Fibroblast of lung (primary cell): ENCODE results near the gene GPR42. TPM values are rescaled to one million over a fixed set of nuclear protein-coding genes. Genes with fewer than 3 reads are reported as not detected.

Source experiments
- DNase-seq, 2 donors: peaks; one replicate each; pipeline versions ENCODE4 v3.0.0 to v3.0.0-alpha.2; 2010; ENCODE audit warnings: low read depth in 2 of 2
- H2AFZ ChIP-seq: 2 replicates; pipeline ENCODE4 v1.5.1; 2012; ENCODE audit warnings: low read length, control low read depth, inconsistent platforms
- H3K27ac ChIP-seq: 2 replicates; pipeline ENCODE4 v1.5.1; 2011; ENCODE audit warnings: low read length, control low read depth; ENCODE audit not compliant: insufficient read depth
- H3K27me3 ChIP-seq: 2 replicates; pipeline ENCODE4 v1.5.1; 2011; ENCODE audit warnings: mild to moderate bottlenecking, low read length; ENCODE audit not compliant: control insufficient read depth, insufficient read depth
- H3K36me3 ChIP-seq: 2 replicates; pipeline ENCODE4 v1.5.1; 2011; ENCODE audit warnings: low read length; ENCODE audit not compliant: control insufficient read depth, insufficient read depth
- H3K4me1 ChIP-seq: 2 replicates; pipeline ENCODE4 v1.5.1; 2011; ENCODE audit warnings: low read length; ENCODE audit not compliant: control insufficient read depth, insufficient read depth; ENCODE audit errors: extremely low read depth
- H3K4me2 ChIP-seq: 2 replicates; pipeline ENCODE4 v1.5.1; 2011; ENCODE audit warnings: low read length, control low read depth; ENCODE audit not compliant: insufficient read depth; ENCODE audit errors: extremely low read depth
- H3K4me3 ChIP-seq, 4 experiments: fragments of 200-600 bp in 1 of 4; sonication (generic) in 1 of 4; replicated peaks in 1 of 4; 2 replicates each; pipeline ENCODE4 v1.5.1; 2011 to 2016; ENCODE audit warnings: low read length in 4 of 4, low read depth in 3 of 4, mild to moderate bottlenecking in 3 of 4, control low read depth in 2 of 4, inconsistent platforms in 1 of 4, mixed read lengths in 1 of 4; ENCODE audit not compliant: insufficient read depth in 1 of 4; ENCODE audit errors: control extremely low read depth in 1 of 4
- H3K79me2 ChIP-seq: 2 replicates; pipeline ENCODE4 v1.5.1; 2012; ENCODE audit warnings: mild to moderate bottlenecking, low read length, inconsistent platforms; ENCODE audit not compliant: control insufficient read depth, insufficient read depth
- H3K9ac ChIP-seq: 2 replicates; pipeline ENCODE4 v1.5.1; 2011; ENCODE audit warnings: mild to moderate bottlenecking, low read length, control low read depth; ENCODE audit not compliant: insufficient read depth
- H3K9me3 ChIP-seq: 2 replicates; pipeline ENCODE4 v1.5.1; 2012; ENCODE audit warnings: low read depth, low read length; ENCODE audit not compliant: control insufficient read depth, insufficient read depth
- H4K20me1 ChIP-seq: 2 replicates; pipeline ENCODE4 v1.5.1; 2011; ENCODE audit warnings: low read length; ENCODE audit not compliant: control insufficient read depth, insufficient read depth; ENCODE audit errors: extremely low read depth
- EZH2 ChIP-seq: IDR thresholded peaks from 2 replicates; pipeline ENCODE4 v1.5.1; 2012; ENCODE audit warnings: low read length, control low read depth, mild to moderate bottlenecking; ENCODE audit errors: missing control alignments
- polyA minus RNA-seq: library from RNA; depleted of rRNA, polyadenylated mRNA; stranded (reverse); fragments of >200 nt; gene quantifications from 2 replicates; pipeline ENCODE4 v1.2.3, GENCODE V29; 2011; ENCODE audit warnings: low replicate concordance
- polyA plus RNA-seq, 2 donors: library from polyadenylated mRNA; depleted of rRNA in 1 of 2; stranded (reverse) in 1 of 2; unstranded in 1 of 2; fragments of >200 nt; gene quantifications; 2 replicates each; pipeline ENCODE4 v1.2.1, GENCODE V29; 2011 to 2012; ENCODE audit warnings: missing spikeins in 1 of 2
- total RNA-seq: library from RNA; depleted of rRNA; stranded (reverse); fragments of >200 nt; gene quantifications from 2 replicates; pipeline ENCODE4 v1.2.1, GENCODE V29; 2014
- TF ChIP-seq, protein P1 (sequence below), 2 donors: IDR thresholded peaks in 1 of 2; conservative IDR thresholded peaks in 1 of 2; 1 replicate in 1 of 2; 2 replicates in 1 of 2; pipeline ENCODE4 v1.5.1; 2011 to 2012; ENCODE audit warnings: low read length in 2 of 2, control low read depth in 1 of 2, inconsistent platforms in 1 of 2, low read depth in 1 of 2, mild to moderate bottlenecking in 1 of 2

GPR42 gene, protein sequence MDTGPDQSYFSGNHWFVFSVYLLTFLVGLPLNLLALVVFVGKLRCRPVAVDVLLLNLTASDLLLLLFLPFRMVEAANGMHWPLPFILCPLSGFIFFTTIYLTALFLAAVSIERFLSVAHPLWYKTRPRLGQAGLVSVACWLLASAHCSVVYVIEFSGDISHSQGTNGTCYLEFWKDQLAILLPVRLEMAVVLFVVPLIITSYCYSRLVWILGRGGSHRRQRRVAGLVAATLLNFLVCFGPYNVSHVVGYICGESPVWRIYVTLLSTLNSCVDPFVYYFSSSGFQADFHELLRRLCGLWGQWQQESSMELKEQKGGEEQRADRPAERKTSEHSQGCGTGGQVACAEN
- total RNA-seq = not detected in 2 replicates
- not detected in 2 replicates for polyA plus RNA-seq
- not detected in 2 replicates for polyA plus RNA-seq (2012)
- polyA minus RNA-seq = not detected in 2 replicates

DNA sequence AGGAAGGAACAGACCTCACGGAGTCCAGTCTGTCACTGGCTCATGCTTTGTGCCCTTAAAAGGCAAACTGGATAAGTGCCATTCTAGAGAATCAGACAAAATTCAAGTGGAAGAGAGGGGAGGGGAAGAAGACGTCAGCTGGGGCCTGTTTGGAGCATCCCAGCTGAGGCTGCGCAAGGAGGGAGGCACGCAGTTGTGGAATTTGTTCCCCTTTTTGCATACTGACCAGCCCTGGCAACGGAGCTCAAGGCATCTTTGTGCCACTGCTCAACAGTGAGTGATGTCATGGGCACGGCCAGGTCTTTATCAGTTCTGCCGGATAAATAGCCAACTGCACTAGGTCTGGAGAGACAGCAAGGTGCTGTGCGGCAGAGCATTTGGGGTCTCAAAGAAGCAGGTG lies at the start of gene GPR42:
GPR42 (plus strand) TSS at position 347 of the 400 bp plus-strand sequence. CDS start 292 bp downstream, outside the sequence.
- DNase-seq = no peak
- Histone ChIP-seq H3K27ac (no peak within 1 kb of the TSS), H3K4me3 (no peak within 1 kb of the TSS), H3K36me3 (no peaks in the 10 kb centered on the region), H3K27me3 (no peaks in the 10 kb centered on the region), H3K79me2 (no peaks in the 10 kb centered on the region), H3K4me1 (no peaks in the 10 kb centered on the region), H2AFZ (no peak within 1 kb of the TSS), H4K20me1 (no peaks in the 10 kb centered on the region), H3K9ac (no peak within 1 kb of the TSS), H3K9me3 (no peaks in the 10 kb centered on the region), H3K4me2 (no peak within 1 kb of the TSS)
- TF ChIP-seq, protein P1, sequence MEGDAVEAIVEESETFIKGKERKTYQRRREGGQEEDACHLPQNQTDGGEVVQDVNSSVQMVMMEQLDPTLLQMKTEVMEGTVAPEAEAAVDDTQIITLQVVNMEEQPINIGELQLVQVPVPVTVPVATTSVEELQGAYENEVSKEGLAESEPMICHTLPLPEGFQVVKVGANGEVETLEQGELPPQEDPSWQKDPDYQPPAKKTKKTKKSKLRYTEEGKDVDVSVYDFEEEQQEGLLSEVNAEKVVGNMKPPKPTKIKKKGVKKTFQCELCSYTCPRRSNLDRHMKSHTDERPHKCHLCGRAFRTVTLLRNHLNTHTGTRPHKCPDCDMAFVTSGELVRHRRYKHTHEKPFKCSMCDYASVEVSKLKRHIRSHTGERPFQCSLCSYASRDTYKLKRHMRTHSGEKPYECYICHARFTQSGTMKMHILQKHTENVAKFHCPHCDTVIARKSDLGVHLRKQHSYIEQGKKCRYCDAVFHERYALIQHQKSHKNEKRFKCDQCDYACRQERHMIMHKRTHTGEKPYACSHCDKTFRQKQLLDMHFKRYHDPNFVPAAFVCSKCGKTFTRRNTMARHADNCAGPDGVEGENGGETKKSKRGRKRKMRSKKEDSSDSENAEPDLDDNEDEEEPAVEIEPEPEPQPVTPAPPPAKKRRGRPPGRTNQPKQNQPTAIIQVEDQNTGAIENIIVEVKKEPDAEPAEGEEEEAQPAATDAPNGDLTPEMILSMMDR (conservative IDR thresholded peaks at IDR 0.05 in 1 of 2, IDR thresholded peaks at IDR 0.05 in 1 of 2; ENCODE audit: low read depth in 1 of 2, low read length in 2 of 2) = no peak
- TF ChIP-seq EZH2 = no peak

DNA sequence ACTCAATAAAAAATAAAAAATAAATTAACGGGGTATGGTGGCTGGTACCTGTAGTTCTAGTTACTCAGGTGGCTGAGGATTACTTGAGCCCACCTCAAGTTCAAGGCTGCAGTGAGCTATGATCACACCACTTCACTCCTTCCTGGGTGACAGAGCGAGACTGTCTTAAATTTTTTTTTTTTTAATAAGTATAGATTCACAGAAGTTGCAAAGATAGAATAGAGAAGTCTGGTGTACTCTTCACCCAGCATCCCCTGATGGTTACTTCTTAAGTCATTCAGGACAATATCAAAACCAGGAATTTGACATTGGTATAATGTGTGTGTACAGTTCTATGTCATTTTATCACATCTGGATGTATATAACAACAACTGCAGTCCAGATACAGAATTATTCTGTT lies 49.6 kb upstream of the GPR42 start:
- DNase-seq = no peak
- H3K36me3 ChIP-seq = no peaks in the 10 kb centered on the region
- H3K9ac ChIP-seq = no peak overlapping the region
- no peaks in the 10 kb centered on the region for H3K27me3 ChIP-seq
- no peak overlapping the region for H3K27ac ChIP-seq
- H3K4me1 ChIP-seq = peaks cover 12% of the 10 kb centered on the region
- H3K4me2 ChIP-seq = no peak overlapping the region
- no peak overlapping the region for H2AFZ ChIP-seq
- TF ChIP-seq, protein P1 (conservative IDR thresholded peaks at IDR 0.05 in 1 of 2, IDR thresholded peaks at IDR 0.05 in 1 of 2; ENCODE audit: low read depth in 1 of 2, low read length in 2 of 2) = no peak
- no peak for TF ChIP-seq EZH2
- no peaks in the 10 kb centered on the region for H3K9me3 ChIP-seq
- no peaks in the 10 kb centered on the region for H3K79me2 ChIP-seq
- H4K20me1 ChIP-seq = no peaks in the 10 kb centered on the region
- H3K4me3 ChIP-seq = no peak overlapping the region

DNA sequence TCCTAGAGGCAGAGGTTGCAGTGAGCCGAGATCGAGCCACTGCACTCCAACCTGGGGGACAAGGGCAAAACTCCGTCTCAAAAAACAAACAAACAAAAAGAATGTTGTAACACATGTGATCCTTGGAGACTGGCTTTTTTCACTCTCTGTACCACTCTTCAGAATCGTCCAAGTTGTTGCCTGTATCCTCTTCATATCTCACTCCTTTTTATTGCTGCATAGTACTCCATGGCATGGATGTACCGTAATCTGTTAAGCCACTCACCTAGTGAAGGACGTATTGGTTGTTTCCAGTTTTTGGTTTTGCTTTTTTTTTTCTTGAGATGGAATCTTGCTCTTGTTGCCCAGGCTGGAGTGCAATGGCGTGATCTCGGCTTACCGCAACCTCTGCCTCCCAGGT lies 48.9 kb upstream of the GPR42 start:
- Histone ChIP-seq H3K27me3 (no peaks in the 10 kb centered on the region), H3K27ac (no peak overlapping the region), H3K4me3 (no peak overlapping the region), H3K79me2 (no peaks in the 10 kb centered on the region), H3K36me3 (no peaks in the 10 kb centered on the region), H4K20me1 (no peaks in the 10 kb centered on the region), H3K4me1 (peaks cover 12% of the 10 kb centered on the region), H3K4me2 (no peak overlapping the region), H3K9me3 (no peaks in the 10 kb centered on the region), H3K9ac (no peak overlapping the region), H2AFZ (no peak overlapping the region)
- TF ChIP-seq EZH2 = no peak
- TF ChIP-seq, protein P1 (conservative IDR thresholded peaks at IDR 0.05 in 1 of 2, IDR thresholded peaks at IDR 0.05 in 1 of 2; ENCODE audit: low read depth in 1 of 2, low read length in 2 of 2) = no peak
- DNase-seq = no peak
